ENCODE results near the gene UBE4B. TPM values are rescaled to one million over a fixed set of nuclear protein-coding genes. Genes with fewer than 3 reads are reported as not detected.

UBE4B gene
- total and polyA plus RNA-seq, 2 of the 13 experiments (the other 11 are each of a cell fraction or from before 2014, with no cell fraction given) = 15.2 to 24.8 TPM

DNA sequence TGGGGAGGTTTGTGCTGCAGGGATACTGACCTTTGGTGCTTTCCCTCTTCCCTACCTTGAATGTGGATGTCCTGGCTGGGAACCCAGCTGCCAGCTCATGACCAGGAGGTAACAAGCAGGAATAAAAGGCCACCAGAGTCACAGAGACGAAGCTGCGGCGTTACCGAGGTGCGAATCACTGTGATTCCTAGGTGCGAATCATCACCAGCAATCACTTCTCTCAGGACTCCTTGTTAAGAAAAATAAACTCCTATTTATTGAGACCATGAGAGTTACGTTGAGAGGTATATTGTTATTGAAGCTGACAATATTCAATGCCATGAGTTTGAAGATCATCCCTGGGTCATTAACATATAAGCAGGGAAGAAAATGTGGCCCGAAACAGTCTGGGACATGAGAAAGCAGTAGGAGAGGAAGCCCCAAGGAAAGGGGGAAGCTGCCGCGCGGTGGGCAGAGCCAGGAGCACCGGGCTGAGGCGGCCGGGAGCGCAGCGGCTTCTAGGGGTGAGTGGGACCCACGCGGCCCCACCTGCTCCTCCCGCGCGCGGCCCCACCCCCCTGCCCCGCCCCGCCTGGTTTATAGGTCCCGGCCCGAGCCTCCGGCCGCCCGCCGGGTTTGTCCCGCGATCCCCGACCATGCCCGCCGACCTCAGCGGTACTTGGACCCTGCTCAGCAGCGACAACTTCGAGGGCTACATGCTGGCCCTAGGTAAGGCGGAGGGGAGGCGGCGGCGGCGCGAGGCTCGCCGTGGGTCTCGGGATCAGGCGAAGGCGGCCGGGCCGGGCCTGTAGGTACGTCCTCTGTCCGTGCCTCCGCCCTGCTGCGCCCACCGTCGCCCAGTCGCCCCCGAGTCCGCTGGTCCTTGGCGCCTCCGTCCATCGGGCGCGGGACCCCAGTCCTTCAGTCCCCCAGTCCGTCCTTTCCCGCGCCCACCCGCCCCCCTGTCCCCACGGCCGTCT is 35.9 kb upstream of the UBE4B start, which contains the start of gene RBP7:
Gene RBP7, plus strand, starts transcription at position 605 of the 959 bp plus-strand sequence. Its CDS starts 31 bp downstream, at position 636.
- Histone ChIP-seq H3K9ac (ENCODE audit: insufficient read depth, low read depth, low read length) (peak within 1 kb of the TSS; percentile 43; the same call in 1 of the 2 replicates), H3K27ac (ENCODE audit: extremely low read length, insufficient read depth, low read length) (no peak within 1 kb of the TSS), H3K4me1 (ENCODE audit: insufficient read depth, low read length) (peaks cover 7% of the 10 kb centered on the region), H3K4me3 (replicated peaks in 1 of 3; ENCODE audit: insufficient read depth in 1 of 3, low read depth in 2 of 3, low read length in 3 of 3) (peak within 1 kb of the TSS; percentile 40 to 72 (median 56); a peak in 5 of 6 replicates), H3K79me2 (ENCODE audit: insufficient read depth, low read length) (no peaks in the 10 kb centered on the region), H4K20me1 (ENCODE audit: insufficient read depth, low read length) (no peaks in the 10 kb centered on the region), H2AFZ (ENCODE audit: low read length) (no peak within 1 kb of the TSS), H3K9me3 (ENCODE audit: low read length) (no peaks in the 10 kb centered on the region), H3K4me2 (ENCODE audit: low read depth, low read length) (peak within 1 kb of the TSS; percentile 82), H3K27me3 (ENCODE audit: control insufficient read depth in 1 of 2, insufficient read depth in 2 of 2, low read length in 2 of 2) (peaks cover 1 to 17% of the 10 kb centered on the region in 2 experiments; a peak in 4 of 5 replicates), H3K36me3 (replicated peaks in 1 of 2; ENCODE audit: control insufficient read depth in 1 of 2, insufficient read depth in 2 of 2, low read length in 2 of 2) (no peaks in the 10 kb centered on the region)
- no TSS peak for BruUV-seq (replicated peaks)
- DNase-seq (ENCODE audit: low spot score) (no peak), FAIRE-seq (no peak), ATAC-seq (peak; percentile 81)
- WGBS (ENCODE audit: low lambda C conversion rate) = 23% methylated on average over 16 of the region's 71 CpGs
- POLR2A ChIA-PET = no interaction called here
- in situ Hi-C loops (cut with HindIII; ENCODE audit: extremely low pct_ligation_motif_present, low pct_unique_long_range_greater_than_20kb) = no loop called here
- CTCF ChIA-PET (ENCODE audit: low intra/inter-chr PET ratio, low total read pairs) = no interaction called here
- intact Hi-C loops (cut with micrococcal nuclease; ENCODE audit: unreplicated experiment) = no loop called here
- TF ChIP-seq MYC (CRISPR knock-in tag; IDR thresholded peaks at IDR 0.05; ENCODE audit: borderline replicate concordance) (peak; percentile 17; the same call in 1 of the 2 replicates), SOX13 (IDR thresholded peaks at IDR 0.05) (no peak), SOX13 (CRISPR knock-in tag; conservative IDR thresholded peaks at IDR 0.05 in 1 of 2, IDR thresholded peaks at IDR 0.05 in 1 of 2) (no peak), PCBP2 (optimal IDR thresholded peaks at IDR 0.05; ENCODE audit: low read depth, low read length, poor library complexity, severe bottlenecking) (no peak), MEIS2 (CRISPR knock-in tag; IDR thresholded peaks at IDR 0.05) (0 out of 2 replicates have a peak, but pooled peaks have one; percentile 27), ZNF17 (CRISPR knock-in tag; IDR thresholded peaks at IDR 0.05) (no peak), HDAC2 (CRISPR knock-in tag; IDR thresholded peaks at IDR 0.05) (no peak), HNRNPK (IDR thresholded peaks at IDR 0.05; ENCODE audit: low read depth, low read length, poor library complexity, severe bottlenecking) (peak; percentile 49), REPIN1 (CRISPR knock-in tag; IDR thresholded peaks at IDR 0.05; ENCODE audit: borderline replicate concordance, low read depth) (no peak), ZNF878 (CRISPR knock-in tag; IDR thresholded peaks at IDR 0.05) (no peak)
- TF ChIP-seq, protein P1, sequence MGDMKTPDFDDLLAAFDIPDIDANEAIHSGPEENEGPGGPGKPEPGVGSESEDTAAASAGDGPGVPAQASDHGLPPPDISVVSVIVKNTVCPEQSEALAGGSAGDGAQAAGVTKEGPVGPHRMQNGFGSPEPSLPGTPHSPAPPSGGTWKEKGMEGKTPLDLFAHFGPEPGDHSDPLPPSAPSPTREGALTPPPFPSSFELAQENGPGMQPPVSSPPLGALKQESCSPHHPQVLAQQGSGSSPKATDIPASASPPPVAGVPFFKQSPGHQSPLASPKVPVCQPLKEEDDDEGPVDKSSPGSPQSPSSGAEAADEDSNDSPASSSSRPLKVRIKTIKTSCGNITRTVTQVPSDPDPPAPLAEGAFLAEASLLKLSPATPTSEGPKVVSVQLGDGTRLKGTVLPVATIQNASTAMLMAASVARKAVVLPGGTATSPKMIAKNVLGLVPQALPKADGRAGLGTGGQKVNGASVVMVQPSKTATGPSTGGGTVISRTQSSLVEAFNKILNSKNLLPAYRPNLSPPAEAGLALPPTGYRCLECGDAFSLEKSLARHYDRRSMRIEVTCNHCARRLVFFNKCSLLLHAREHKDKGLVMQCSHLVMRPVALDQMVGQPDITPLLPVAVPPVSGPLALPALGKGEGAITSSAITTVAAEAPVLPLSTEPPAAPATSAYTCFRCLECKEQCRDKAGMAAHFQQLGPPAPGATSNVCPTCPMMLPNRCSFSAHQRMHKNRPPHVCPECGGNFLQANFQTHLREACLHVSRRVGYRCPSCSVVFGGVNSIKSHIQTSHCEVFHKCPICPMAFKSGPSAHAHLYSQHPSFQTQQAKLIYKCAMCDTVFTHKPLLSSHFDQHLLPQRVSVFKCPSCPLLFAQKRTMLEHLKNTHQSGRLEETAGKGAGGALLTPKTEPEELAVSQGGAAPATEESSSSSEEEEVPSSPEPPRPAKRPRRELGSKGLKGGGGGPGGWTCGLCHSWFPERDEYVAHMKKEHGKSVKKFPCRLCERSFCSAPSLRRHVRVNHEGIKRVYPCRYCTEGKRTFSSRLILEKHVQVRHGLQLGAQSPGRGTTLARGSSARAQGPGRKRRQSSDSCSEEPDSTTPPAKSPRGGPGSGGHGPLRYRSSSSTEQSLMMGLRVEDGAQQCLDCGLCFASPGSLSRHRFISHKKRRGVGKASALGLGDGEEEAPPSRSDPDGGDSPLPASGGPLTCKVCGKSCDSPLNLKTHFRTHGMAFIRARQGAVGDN (CRISPR knock-in tag; IDR thresholded peaks at IDR 0.05) = peak; percentile 68
- TF ChIP-seq, protein P2, sequence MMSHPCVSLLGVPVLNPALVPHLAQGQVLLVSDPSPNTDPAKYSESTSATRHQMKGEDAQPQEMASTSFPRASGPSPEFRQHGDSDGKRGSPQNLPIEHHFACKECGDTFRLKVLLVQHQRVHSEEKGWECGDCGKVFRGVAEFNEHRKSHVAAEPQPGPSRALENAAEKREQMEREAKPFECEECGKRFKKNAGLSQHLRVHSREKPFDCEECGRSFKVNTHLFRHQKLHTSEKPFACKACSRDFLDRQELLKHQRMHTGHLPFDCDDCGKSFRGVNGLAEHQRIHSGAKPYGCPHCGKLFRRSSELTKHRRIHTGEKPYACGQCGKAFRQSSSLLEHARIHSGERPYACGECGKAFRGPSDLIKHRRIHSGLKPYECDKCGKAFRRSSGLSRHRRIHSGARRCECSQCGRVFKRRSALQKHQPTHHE (CRISPR knock-in tag; IDR thresholded peaks at IDR 0.05; ENCODE audit: borderline replicate concordance) = no peak
- TF ChIP-seq, protein P3, sequence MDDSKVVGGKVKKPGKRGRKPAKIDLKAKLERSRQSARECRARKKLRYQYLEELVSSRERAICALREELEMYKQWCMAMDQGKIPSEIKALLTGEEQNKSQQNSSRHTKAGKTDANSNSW (CRISPR knock-in tag; IDR thresholded peaks at IDR 0.05; ENCODE audit: borderline replicate concordance) = 0 out of 2 replicates have a peak, but pooled peaks have one; percentile 43

Data from HepG2 (cell line).